ENCODE measurements around the gene DDX11. TPM values are rescaled to one million over a fixed set of nuclear protein-coding genes. Genes with fewer than 3 reads are reported as not detected.
"Not testable (repeated sequence)": the region's sequence is repeated elsewhere in the genome, so short reads cannot be mapped to it uniquely, and the experiment has no call there.

The DDX11 gene
- polyA plus RNA-seq, 4 donors, result 25.9 to 94.6 (median 55.8) TPM

GRCh38 chr12:31066196-31066595 lies 7.5 kb upstream of the DDX11 start:
- not testable (repeated sequence) for DNase-seq (ENCODE audit: low read depth in 4 of 4, low spot score in 2 of 4)

DNA sequence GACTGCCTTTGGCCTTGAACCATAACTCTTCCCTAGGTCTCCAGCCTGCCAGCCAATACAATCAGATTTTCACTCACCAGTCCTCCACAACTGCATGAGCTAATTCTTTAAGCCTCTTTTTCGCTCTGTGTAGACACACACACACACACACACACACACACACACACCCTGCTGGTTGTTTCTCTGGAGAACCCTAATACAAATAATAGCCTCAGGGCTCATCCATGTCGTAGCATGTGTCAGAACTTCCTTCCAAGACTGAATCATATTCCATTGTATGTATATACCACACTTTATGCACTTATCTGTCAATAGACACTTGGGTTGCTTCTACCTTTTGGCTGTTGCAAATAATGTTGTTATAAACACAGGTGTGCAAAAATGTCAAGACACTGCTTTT lies 6.0 kb upstream of the DDX11 start:
- not testable (repeated sequence) for DNase-seq (ENCODE audit: low read depth in 4 of 4, low spot score in 2 of 4)

DNA sequence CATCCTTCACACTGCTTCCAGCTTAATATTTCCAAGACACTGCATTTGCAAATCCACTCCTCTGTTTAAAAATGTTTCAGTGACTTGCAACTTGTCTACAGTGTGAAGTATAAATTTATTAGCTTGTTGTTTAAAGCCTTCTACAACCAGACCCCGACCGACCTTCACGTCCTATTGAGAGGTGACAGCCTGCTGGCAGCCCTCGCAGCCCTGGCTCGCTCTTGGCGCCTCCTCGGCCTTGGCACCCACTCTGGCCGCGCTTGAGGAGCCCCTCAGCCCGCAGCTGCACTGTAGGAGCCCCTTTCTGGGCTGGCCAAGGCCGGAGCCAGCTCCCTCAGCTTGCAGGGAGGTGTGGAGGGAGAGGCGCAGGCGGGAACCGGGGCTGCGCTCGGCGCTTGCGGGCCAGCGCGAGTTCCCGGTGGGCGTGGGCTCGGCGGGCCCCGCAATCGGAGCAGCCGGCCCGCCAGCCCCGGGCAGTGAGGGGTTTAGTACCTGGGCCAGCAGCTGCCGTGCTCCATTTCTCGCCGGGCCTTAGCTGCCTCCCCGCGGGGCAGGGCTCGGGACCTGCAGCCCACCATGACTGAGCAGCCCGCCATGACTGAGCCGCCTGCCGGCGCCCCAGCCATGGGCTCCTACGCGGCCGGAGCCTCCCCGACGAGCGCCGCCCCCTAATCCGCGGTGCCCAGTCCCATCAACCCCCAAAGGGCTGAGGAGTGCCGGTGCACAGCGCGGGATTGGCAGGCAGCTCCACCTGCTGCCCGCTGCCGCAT lies 2.5 kb upstream of the DDX11 start:
- DNase-seq (ENCODE audit: low read depth in 4 of 4, low spot score in 2 of 4), result not testable (repeated sequence)

GRCh38 chr12:31072962-31073361 lies 698 bp upstream of the DDX11 start:
- not testable (repeated sequence) for DNase-seq (ENCODE audit: low read depth in 4 of 4, low spot score in 2 of 4)

DNA sequence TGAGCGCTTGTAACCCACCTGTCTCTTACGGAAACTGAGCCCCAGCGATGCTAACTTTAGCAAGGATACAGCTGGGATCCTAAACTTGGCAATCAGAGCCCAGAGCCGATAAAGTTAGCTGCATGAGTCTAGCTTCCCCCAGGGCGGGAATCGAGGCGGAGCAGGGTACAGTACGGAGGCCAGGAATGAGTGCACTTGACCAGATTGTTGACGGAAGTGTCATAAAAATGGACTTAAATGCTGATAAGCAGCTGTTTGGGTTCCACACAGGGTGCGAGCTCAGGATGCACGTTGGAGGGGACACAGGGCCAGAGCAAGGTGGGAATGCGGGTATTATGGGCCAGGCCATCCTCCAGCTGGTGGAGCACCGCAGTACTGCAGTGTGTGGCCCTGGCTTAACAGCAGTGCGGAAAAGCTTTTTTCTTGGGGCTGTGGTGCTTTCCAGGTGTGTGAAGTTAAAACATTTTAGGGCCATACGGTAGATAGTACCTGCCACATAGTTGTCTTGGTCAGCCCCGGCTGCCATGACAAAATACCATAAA lies 744 bp downstream of the DDX11 start:
- not testable (repeated sequence) for DNase-seq (ENCODE audit: low read depth in 4 of 4, low spot score in 2 of 4)

DNA sequence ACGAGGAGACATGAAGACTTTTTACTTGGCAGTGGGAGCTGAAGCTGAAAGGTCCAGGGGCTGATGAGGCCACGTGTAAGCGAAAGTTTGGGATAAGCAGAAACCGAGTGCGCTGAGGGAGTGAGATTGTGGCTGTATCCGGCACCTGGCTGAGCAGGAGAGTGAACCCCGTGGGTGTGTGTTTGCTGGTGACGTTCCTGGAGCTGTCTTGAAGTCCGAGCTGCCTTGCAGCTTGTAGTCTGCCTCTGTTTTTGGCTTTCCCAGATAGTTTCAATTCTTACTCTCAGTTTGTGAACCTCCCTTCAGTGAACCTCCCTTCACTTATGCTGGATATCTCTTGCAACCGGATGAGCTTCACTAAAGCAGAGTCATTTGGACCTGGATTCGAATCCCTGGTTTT lies 2.5 kb downstream of the DDX11 start:
- DNase-seq (ENCODE audit: low read depth in 4 of 4, low spot score in 2 of 4), result not testable (repeated sequence)

- DNase-seq (ENCODE audit: low read depth in 4 of 4, low spot score in 2 of 4), result not testable (repeated sequence)
Measured at GRCh38 chr12:31077095-31077494, 3.4 kb downstream of the DDX11 start.

GRCh38 chr12:31077998-31078397 lies 4.3 kb downstream of the DDX11 start:
- not testable (repeated sequence) for DNase-seq (ENCODE audit: low read depth in 4 of 4, low spot score in 2 of 4)

- DNase-seq (ENCODE audit: low read depth in 4 of 4, low spot score in 2 of 4), result not testable (repeated sequence)
Measured at GRCh38 chr12:31079421-31079820, 5.8 kb downstream of the DDX11 start.

DNA sequence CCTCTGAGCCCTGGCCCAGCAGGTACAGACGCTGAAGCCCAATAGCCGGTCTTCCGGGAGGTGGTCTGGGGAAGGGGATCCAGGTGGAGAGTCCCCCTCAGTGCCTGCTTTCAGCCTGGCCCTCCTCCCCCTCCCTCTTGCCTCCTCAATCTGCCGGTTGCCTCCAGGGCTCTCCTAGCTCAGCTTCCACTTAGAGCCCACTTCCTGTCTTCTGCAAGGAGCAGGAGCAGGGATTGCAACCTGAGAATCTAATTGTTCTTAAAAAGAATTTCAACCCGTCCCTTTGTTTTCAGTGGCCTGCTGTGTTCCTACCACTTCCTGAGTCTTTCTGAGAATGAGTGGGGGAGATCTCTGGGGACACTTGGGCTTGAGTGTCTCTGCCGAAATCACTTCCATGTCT lies 6.6 kb downstream of the DDX11 start:
- DNase-seq (ENCODE audit: low read depth in 4 of 4, low spot score in 2 of 4), result not testable (repeated sequence)

GRCh38 chr12:31081274-31081673 lies 7.6 kb downstream of the DDX11 start:
- DNase-seq (ENCODE audit: low read depth in 4 of 4, low spot score in 2 of 4), result not testable (repeated sequence)

- not testable (repeated sequence) for DNase-seq (ENCODE audit: low read depth in 4 of 4, low spot score in 2 of 4)
Measured at GRCh38 chr12:31084241-31084640, 10.6 kb downstream of the DDX11 start.

DNA sequence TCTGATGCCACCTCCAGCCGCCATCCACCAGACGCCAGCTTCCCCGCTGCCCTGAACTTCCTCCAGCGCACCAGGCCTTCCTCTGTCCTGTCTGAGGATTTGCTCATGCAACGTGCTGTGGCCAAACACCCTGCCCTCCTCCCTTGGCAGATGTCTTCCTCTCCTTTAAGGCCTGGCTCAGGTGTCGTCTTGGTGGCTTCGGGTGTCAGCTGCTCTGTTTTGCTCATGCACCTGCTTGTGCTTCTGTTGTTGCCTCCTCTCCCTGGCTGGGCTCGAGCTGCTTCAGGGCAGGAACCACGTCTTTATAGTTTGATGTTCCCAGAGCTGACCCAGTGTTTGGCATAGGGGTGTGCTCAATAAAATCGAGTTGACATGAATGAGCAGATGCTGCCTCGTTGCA lies 12.4 kb downstream of the DDX11 start:
- not testable (repeated sequence) for DNase-seq (ENCODE audit: low read depth in 4 of 4, low spot score in 2 of 4)

DNA sequence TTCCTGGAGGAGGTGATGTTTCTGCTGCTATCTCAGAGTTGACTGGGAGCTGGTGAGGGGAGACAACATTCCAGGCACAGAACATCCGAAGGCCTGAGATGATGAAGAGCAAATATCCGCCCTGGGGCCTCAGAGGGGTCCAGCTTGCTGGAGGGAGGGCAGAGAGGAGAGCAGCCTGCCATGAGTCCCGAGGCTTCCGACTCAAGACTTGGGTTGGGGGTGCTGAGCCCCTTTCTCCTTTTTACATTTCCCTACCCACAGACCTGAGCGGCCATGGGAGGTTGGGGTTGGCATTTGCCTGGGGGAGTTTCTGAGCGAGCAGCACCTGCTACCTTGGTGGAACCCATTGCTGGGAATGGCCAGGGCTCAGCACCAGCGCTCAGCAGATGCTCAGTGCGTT lies 13.8 kb downstream of the DDX11 start:
- DNase-seq (ENCODE audit: low read depth in 4 of 4, low spot score in 2 of 4), result not testable (repeated sequence)

DNA sequence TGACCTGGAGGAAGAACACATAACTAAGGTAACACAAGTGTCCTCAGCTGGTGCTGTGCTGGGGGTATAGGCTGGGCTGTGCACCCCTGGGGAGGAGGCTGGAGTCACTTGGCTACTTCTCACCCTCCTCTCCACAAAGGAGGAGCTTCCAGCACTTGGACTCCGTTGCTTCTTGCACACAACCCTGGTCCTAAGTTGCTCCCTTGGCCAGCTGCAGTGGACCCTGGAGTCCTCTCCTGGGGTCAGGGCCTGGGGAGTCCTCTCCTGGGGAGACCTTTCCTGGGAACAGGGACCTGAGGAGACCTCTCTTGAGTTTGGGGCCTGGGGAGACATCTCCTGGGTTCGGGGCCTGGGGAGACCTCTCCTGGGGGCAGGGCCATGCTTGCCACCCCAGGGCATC lies 14.3 kb downstream of the DDX11 start:
- not testable (repeated sequence) for DNase-seq (ENCODE audit: low read depth in 4 of 4, low spot score in 2 of 4)

GRCh38 chr12:31089072-31089471 lies 15.4 kb downstream of the DDX11 start:
- no peak for DNase-seq (ENCODE audit: low read depth in 4 of 4, low spot score in 2 of 4)

DNA sequence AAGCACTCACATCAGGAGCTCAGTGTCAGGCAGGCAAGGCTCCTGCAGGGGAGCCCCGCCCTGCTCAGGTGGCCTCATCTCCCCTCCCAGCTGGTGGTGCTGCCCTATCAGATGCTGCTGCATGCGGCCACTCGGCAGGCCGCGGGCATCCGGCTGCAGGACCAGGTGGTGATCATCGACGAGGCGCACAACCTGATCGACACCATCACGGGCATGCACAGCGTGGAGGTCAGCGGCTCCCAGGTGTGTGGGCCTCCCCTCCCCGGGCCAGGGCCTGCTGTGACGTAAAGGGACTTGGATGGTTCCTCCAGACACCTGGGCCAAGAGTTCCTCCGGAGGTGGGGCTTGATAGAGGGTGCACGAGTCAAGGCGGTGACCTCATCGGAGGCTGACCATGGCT lies 18.0 kb downstream of the DDX11 start:
- DNase-seq (ENCODE audit: low read depth in 4 of 4, low spot score in 2 of 4), result not testable (repeated sequence)

- DNase-seq (ENCODE audit: low read depth in 4 of 4, low spot score in 2 of 4), result not testable (repeated sequence)
Measured at GRCh38 chr12:31092718-31093117, 19.1 kb downstream of the DDX11 start.

DNA sequence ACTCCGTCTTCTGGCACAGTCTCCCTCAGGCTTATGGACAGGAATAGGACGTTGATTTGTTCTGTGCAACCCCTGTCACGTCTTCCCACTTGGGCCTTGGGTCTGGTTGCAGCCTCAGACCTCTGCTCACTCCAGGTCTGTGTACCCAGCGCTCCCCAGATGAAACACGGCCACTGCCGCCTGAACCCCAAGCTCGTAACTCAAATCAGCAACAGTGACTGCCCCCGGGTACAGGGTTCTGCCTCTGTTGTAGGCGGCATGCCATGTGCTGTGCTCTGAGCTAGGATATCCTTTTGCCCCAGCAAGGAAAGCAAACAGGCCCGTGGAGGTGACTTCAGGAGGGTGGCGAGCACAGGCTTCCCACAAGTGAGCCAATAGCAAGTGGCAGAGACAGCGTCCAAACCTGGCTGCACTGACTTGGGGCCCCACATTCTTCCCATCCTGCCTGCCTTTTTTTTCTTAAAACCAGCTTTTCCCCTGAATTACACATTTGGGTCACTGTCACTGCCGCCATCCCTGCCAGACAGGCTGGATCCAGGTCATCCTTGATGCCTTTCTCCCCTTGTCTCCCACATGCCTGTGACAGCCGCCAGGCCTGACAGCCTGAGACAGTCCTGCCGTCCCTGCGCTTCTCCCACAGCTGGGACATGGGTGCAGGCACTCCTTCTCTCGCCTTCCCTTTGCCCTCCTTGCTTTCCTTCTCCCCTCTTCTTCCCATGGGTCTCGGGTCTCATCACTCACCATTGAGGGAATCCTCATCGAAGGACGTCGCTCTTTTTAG lies 21.6 kb downstream of the DDX11 start:
- DNase-seq (ENCODE audit: low read depth in 4 of 4, low spot score in 2 of 4), result not testable (repeated sequence)

DNA sequence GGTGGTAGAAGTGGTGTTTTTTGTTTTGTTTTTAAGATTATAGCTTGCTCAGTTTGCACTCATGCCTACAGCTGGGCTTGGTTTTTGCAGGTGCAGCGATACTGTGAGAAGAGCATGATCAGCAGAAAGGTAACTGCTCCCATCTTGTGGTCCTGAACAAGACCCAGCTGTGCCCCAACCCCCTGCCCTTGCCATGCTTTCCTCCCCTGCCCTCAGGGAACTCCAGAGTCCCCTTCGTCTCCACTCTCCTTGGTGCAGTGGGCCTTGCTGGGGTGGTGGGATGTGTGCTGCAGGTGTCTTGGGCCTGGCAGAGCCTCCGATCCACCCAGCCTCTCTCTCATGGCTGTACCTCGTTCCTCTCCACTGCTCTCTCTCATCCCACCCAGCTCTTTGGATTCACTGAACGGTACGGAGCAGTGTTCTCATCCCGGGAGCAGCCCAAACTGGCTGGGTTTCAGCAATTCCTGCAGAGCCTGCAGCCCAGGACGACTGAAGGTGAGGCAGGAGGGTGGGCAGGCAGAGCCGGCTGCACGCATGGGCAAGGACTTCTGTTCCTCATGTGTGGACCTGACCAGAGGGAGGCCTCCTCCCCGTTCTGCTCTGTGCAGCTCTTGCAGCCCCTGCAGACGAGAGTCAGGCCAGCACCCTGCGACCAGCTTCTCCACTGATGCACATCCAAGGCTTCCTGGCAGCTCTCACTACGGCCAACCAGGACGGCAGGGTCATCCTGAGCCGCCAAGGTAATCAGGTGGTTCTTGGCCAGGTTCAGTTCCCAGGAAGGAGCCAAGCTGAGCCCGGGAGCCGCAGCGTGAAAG lies 22.8 kb downstream of the DDX11 start:
- not testable (repeated sequence) for DNase-seq (ENCODE audit: low read depth in 4 of 4, low spot score in 2 of 4)

GRCh38 chr12:31097819-31098218 lies 24.2 kb downstream of the DDX11 start:
- not testable (repeated sequence) for DNase-seq (ENCODE audit: low read depth in 4 of 4, low spot score in 2 of 4)
